Hematopoietic multipotent progenitor cell treated with erythropoietin and hydrocortisone succinate and interleukin-3 and kit ligand, for 17 days (in vitro differentiated cells): ENCODE results near the gene ECSCR.
"Not testable (repeated sequence)": the region's sequence is repeated elsewhere in the genome, so short reads cannot be mapped to it uniquely, and the experiment has no call there.

Experiments used
- DNase-seq: peaks from one replicate; pipeline ENCODE4 v3.0.0-alpha.2; 2015; ENCODE audit warnings: low spot score

The ECSCR gene

DNA sequence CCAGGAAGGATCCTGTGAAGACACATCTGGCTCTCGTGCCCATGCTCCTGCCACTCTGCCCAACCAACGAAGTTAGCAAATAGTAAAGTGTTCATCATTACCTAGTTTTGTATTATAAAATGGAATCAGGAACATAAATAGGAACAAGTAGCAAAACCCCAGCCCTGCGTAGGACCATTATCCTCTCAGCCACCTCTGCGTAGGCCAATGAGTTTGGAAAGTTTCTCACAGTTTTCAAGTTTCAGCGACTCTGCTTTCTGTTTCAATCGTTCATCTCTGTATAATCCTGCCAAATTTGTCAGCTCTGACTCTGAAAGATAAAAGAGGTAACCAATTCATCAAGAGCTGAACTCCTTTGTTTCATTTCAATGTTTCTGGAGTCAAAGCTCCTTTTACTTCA, 48.6 kb downstream of the ECSCR start:
- no peak for DNase-seq

GRCh38 chr5:139413153-139413552, 49.4 kb downstream of the ECSCR start:
- no peak for DNase-seq

DNA sequence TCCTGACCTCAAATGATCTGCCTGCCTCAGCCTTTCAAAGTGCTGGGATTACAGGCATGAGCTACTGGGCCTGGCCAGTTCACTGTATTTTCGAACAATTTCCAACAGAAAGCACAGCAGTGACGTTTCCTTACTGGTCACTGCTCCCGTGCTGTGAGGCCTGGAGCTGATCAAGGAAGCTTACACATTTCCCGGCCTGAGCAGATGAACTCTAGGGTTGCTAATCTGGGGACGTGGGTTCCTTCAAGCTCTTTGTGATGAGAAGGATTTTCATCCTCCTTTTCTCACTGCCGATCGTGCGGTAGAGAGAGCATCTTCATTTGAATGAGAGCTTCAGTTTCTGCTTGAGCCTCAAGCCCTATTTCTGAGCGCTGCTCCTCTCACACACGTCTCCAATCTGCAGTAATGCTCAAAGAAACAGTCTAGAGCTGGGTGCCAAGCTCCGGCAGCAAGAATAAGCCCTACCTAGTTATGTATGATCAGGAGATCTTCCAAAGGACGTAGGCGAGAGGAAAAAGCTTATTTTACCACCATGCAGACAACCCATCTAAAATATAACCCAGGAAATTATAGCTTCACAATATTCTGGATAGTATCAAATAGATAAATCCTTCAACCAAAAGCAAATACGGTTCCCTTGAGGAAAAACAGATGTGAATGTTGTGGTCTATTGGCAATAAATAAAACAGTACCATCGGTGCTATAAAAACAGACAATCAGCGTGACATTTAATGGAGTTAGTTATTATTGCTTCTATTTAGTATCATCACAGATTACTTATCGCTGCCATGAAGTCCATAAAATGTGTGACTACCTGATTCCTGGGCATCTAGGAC, 51.3 kb downstream of the ECSCR start:
- no peak for DNase-seq

- no peak for DNase-seq
Observed at GRCh38 chr5:139410121-139410992, 52.2 kb downstream of the ECSCR start.

DNA sequence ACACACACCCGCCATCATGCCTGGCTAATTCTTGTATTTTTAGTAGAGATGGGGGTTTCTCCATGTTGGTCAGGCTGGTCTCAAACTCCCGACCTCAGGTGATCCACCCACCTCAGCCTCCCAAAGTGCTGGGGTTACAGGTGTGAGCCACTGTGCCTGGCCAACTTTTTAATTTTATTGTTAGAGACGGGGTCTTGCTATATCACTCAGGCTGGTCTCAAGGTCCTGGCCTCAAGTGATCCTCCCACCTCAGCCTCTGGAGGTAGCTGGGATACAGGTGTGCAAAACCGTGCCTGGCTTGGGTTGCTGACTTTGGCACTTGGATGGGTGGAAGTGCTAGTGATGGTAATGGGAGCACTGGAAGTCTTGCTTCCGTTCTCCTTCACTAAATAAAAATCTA, 53.4 kb downstream of the ECSCR start:
- DNase-seq, result not testable (repeated sequence)

- DNase-seq, result no peak
Observed at GRCh38 chr5:139408191-139408590, 54.4 kb downstream of the ECSCR start.

DNA sequence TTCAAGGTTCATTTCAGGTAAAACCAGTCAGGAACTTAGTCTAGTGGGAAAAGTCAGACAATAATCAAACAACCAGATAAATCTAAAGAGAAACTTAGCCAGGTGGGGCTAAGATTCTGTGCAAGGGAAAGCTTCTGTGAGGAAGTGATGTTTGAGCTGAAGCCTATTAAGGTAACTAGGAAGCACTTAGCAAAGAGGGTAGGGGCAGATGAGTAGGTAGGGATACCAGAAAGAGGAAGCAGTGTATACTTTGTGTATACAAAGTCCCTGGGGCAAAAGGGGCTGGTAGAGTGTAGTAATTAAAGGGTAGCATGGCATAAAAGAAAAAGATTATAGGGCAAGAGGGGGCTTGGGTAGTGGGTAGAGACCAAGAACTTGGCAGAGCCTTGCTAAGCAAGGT, 55.0 kb downstream of the ECSCR start:
- DNase-seq, result no peak

DNA sequence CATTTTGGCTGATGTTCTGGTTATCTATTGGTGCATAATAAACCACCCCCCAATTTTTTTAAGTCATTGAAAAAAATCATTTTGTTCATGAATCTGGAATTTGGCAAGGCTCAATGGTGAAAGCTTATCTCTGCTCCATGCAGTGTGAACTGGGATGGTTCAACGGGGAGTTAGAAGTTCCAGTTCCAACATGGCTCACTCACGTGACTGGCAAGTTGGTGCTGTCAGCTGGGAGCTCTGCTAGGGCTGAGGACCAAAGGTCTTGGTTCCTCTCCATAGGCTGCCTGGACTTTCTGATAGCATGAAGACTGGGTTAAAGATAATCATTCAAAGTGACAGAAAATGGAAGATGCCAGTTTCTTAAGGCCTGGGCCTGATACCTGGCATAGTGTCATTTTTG, 55.6 kb downstream of the ECSCR start:
- DNase-seq, result no peak

DNA sequence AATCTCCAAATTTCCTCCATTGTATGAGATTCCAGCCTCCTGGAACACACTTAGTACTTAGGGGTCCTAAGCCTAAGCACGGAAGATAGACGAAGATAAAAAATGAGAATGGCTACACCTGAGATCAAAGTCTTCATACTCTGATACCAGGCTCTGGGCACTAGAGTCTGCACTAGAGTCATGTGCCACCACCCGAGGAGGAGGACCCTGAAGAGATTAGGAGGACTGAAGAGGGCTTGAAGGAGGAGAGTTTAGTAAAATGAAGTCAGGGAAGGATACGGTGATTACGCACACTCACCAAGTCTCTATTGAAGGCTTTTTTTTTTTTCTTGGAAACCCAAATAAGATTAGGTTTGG, 58.1 kb downstream of the ECSCR start:
- no peak for DNase-seq

- peak; percentile 92 for DNase-seq
Observed at GRCh38 chr5:139403787-139404483, 58.6 kb downstream of the ECSCR start, which contains the start of gene SPATA24. SPATA24 (minus strand) TSS chr5:139404089; CDS start chr5:139404060, 29 bp downstream.

- DNase-seq, result no peak
Observed at GRCh38 chr5:139403418-139403786, 59.1 kb downstream of the ECSCR start.

- DNase-seq, result peak; percentile 49
Observed at GRCh38 chr5:139402561-139403158, 59.9 kb downstream of the ECSCR start.

GRCh38 chr5:139401546-139401945, 61.0 kb downstream of the ECSCR start:
- DNase-seq, result no peak

DNA sequence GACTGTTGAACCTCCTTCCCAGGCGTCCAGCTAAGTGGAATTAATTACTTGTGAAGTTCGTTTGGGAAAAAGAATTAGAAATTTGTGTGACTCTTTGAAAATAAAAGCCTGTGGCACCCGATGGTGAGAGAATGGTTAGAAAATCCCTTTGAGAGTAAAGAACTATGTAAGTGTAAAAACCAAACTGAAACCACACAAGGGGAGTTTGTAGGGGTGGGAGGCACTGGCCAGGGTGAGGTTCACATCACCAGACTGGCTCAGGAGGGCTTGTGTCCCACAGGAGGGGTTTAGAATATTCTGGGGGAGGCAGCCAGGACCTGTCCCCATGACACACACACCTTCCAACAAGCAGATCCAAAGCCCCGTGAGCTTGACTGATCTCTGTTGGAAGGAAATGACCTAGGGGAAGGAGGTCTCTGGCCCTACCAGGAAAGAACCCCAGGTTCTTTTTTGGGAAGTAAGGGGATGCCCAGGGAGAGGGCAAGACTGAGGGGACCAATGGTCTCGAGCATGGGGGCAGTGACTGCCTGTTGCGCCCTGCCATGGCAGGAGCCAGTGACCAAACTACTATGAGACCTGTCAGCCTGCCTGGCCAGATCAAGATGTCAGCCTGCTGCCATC, 62.9 kb downstream of the ECSCR start:
- DNase-seq, result no peak
